Stimulated activated CD8-positive, alpha-beta memory T cell treated with anti-CD3 and anti-CD28 coated beads, Interleukin-12 subunit alpha, Interleukin-12 subunit beta, amount 100 ng/mL, for 4 hours (primary cell): Measurements from ENCODE around the gene DLG2.

Experiments
- DNase-seq: peaks from one replicate; pipeline ENCODE4 v3.0.0-alpha.2; 2020; ENCODE audit warnings: low read depth

The DLG2 gene

DNA sequence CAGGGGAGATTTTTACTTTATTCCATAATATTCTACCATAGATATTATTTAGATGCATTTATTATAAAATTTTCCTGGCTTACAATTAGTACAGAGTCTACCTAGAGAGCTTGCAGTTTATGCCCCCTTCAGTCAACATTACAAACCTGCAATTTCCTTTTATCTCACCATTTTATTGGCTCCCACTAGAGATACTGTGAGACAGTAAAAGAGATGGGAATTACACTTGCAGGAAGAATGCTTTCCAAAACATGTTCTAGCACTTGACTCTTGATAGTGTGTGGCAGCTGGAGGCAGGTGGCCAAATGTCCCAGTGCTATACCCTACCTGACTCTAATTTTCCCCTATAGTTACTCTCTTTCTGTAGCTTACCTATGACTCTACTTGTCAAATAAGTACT lies 863.2 kb downstream of the DLG2 start:
- DNase-seq: no peak

DNA sequence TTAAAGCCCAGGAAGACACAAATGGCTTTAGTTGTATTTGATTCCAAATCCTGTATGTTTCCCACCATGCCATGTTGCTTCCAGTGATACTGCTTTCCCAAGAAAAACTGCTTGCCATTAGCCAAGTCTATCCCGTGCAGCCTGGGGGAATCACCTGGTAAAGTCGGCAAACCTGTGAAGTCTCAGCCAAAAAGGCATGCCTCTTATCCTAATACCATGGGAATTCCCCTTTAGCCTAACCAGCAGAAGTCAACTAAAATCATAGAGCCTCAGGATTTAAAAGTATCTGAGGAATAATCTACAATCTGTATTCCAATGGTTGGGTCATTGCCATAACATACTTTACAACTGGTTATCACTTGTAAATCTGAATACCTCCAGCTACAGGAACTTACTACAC lies 869.4 kb downstream of the DLG2 start:
- no peak for DNase-seq

DNA sequence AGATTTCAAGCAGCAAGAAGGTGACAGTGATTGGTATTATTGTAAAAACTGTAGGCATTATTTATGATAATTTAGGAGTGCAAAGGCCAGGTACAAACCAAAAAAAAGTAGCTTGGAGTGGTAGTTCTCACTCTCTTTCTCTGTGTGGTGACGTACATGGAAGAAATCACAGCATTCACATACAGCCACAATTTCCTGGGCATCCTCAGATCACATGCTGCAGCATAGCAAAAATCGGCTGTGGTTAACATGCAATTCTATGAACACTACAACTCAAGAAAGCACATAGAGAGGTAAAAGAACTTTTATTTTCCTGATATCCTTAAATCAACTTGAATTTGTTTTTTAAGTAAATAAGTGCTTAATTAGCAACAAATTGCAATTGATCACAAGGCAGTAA lies 875.8 kb downstream of the DLG2 start:
- no peak for DNase-seq

DNA sequence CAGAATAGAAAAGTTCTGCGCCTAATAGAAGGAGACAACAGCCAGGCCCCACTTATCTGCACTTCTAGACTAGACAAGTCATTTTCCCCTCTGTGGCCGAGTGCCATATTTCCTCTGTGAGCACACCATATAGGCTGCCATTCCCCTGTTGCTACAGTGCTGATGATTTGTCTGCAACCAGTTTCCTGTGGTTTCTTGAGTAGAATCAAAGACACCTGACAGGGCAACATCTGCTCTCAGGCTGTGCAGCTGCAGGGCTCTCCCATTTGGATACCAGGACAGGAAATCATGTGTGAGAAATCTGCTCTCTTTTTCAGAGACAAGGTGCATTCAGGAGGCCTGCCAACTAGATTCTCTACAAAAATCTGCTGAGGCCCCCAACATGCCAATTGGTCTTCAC lies 879.3 kb downstream of the DLG2 start:
- DNase-seq: no peak

DNA sequence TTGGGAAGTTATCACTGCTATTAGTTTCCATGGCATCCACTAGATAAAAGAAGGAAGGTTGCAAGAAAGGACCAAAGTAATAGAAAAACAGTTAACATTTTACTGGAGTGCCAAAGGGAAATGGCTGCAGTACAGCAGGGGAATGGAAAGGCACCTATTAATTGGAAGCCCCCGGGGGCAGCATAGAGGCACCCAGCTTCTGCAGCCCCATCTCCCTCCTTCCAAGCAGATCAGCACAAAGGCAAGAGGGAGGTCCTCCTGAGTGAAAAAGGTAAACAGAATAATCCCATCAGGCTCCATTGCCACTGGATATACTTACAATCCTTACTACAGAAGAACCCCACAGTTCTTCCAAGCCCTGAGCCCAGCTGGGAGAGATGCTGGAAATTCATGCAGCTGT lies 887.1 kb downstream of the DLG2 start:
- DNase-seq: no peak

DNA sequence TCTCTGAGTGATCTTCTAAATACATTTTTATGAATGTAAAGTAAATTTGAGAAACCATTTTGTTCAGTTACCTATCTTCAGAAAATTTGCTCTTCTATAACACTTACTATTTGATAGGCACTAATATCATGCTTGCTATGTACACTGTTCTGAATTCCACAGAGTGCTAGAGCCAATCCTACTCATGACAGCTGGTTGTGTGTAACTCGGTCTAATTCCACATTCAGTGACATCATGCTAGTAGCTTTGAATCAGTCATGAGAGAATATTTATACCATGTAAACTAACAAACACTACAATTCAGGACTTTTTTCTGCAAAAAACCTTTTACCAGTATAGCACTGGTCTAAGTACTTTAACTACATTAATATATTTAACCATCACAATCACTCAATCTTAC lies 902.9 kb downstream of the DLG2 start:
- no peak for DNase-seq

DNA sequence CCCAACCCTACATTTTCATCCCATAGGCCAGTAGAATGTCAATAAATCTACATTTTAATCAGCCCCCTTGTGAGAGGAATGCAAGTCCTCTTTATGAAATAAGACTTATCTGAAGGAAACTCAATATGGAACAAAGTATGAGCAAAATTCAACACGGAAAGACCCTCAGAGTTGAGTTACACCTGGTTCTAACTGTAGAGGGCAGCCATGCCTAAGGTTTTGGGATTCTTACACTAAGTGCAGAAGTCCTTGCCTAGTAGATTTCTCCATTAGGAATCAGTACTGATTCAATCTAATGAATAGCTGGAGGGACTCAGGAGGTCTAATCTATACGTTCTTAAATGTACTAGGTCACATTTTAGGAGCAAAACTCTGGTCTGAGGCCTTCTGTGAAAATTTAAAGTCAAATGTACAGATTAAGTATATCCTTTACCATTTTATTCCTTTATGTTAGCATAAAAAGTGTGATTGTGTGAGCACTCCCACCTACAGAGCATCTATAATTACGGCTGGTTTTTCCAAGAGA lies 904.5 kb downstream of the DLG2 start:
- no peak for DNase-seq

DNA sequence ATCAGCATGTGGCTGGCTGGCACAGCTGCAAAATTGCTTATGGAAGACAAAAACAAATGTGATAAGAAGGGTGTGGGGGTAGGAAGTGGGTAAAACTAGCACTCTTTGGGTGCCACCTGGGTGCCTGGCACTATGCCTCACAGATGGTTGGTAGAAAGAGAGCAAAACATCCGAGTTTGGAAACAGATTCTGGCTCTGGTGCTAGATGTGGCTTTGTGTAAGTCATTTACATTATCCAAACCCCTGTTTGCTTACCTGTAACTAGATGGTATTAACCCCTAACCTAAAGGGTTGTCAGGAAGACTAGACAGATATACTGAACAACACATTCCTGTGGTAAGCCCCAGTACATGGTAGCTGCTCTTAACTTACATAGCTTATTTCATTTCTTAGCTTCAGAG lies 905.6 kb downstream of the DLG2 start:
- DNase-seq: no peak

DNA sequence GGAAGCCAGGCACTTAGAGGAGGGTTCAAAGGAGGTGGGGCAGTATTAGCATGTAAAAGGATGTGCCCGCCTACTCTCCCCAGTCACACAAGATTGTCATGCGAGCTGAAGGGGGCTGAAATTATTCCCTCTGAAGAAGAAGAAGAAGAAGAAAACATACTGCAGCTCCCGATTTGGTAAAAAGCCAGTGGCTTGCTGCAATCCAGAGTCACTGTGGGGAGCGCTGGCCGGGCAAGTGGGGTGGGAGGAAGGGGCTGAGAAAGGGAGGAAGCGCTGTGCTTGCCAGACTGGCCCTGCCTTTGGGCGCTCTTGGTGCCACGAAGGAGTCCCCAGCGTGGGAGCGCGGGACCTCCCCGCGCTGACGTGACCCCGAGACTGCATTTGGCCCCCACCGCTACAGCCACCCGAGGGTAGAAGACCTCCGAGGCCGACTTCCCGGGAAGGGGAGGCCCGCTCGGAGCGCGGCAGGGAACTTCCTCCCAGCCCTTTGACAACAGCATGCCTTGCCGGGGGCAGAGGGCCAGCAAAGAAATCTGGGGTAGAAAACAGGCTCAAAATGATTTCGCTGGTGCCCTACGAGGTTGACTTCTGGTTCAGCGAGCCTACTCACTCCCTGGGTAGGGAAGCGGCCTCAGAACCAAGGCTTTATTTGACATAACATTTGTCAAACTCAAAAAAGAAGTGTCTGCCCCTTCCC lies 906.3 kb downstream of the DLG2 start:
- no peak for DNase-seq

DNA sequence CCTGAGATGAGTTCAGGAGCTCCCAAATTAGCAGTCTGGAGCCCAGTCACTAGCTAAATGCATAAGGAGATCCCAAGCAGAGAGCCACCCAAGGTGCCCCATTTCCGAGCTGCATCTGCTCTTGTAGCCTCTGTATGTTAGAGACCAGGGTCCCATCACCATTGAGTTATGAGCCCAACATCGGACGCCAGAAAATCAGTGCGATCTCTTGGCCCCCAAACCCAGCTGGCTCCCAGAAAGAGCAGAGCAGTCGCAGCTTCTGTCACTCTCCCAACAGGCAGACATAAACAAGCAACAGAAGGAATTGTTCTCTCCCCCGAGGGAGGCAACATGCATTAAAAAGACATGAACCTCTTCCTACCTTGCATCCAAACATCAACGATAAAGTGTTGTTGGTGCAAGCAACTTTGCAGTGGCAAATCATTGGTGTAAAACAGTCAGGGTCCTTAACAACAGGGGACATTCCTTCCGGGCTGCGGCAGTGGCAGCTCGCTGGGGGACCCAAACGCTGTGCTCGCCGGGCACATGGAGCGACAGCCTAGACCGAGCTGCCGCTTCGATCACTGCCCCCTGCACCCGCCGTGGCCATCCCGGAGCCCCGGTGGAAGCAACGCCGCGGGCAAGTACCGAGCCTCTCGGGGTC lies 907.1 kb downstream of the DLG2 start:
- no peak for DNase-seq

DNA sequence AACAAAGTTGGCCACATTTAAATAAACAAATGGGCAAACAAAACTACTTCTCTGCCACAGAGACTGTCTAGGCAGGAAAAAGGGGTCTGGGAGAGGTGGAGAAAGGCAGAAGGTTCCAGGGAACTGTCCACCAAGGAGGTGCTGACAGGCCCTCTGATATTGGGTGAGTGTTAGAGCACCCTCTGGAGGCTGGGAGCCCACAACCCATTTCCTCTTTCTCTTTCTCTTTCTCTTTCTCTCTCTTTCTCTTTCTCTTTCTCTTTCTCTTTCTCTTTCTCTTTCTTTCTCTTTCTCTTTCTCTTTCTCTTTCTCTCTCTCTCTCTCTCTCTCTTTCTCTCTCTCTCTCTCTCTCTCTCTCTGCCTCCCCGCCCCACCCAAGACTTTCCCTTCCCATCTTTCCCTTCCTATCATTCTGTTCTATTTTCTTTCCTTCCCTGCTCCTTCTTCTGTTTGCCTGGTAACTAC lies 912.8 kb downstream of the DLG2 start:
- DNase-seq: no peak

DNA sequence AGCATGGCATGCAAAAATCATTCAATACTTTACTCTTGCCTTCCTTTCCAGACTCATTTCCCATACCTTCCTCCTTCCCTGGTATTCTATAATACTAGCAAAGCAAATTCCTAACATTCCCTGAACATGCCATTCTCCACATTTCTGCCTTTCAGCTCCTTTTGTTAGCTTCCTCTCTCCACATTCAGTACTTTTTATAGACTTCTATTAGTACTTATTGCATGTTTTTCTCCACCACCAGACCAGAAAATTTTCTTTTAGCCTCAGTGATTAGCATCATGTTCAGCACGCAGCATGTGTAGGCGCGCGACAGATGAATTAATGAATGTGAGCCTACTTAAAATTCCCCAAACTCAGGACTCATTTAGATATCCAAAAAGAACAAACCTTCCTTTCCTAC lies 935.3 kb downstream of the DLG2 start:
- DNase-seq: no peak

DNA sequence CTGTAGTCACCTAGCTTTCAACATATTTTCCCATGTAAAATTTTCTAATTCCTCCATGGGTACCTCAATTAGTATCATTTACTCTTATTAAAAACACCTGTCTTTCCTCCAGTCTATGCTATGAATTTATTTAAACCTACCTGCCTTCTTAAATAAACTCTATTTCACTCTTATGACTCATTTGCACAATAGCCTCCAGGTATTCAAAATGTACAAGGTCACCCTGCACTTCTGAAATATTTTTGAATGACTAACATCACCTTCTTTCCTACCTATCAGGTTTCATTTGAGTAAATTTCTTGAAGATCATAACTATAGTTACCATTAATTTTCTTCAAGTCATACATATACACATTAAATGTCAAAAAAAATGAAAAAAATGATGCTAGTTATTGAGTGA lies 939.7 kb downstream of the DLG2 start:
- DNase-seq: no peak

DNA sequence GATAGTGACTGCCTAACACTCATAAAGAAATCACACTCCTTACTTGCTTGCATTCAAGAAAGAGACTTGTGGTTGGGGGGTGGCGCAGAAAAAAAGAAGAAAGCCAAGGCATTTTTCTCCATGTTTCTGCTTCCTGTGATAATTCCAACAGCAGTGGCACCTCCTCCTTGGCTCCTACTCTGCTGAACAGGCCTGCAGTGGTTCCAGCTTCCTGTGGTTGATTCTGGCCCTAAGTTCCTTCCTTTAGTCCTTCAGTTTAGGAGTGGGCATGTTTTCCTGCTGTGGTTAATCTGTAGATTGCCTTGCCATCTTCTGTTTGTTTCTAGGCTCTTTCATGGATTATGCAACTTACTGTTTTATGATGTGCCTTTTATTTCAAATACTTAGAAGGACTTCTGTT lies 940.4 kb downstream of the DLG2 start:
- no peak for DNase-seq

DNA sequence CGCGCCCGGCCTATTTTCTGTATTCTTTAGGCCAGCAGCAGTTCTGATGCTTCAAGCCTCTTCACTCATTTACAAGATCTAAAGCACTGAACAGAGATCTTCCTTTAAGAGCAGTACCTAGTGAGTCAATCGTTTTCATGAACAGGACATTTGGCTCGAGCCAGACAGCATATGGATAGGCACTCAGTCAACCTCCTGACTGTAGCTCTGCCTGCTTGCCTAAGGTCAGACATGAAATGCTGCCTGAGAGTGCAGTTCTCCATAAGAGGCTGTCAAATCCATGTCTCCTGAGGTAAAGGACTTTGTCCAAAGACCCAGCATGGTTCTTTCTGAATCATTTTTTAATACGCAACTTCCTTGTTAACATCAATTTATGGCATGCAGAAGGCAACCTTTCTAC lies 941.2 kb downstream of the DLG2 start:
- no peak for DNase-seq

DNA sequence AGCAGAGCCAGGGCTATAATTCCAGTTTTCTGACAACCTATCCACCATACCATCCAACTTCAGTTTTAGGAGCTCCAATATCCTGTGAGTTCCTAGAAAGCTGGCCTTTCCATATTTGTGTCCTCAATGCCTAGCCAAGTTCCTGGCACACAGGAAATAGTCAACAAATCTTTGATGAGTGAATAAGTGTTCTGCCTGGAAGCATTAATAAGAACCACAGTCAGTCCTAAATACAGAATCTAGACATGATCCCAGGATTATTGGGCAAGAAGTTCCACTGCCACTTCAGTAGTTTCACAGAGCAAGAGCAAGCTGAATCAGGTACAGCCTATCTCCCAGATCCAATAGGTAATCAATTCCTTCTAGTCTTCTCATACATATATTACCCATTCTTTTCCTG lies 942.0 kb downstream of the DLG2 start:
- no peak for DNase-seq

DNA sequence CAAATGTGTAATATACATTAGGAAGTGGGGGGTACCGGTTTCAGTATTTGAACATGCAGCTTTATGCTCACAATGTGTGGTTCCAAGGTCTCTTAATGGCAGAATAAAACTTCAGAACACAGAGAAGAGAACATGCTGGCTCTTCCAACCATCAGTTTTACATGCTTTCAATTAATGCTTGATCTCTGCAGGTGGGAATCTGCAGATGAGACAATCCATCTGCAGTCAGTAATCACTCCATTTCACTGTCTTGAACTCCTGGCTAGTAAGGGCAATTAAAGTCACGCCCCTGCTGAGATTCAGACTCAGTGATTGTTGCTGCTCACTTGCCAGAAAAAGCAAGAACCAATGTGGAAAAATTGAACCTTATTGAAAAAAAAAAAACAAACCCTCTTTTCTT lies 945.7 kb downstream of the DLG2 start:
- no peak for DNase-seq

DNA sequence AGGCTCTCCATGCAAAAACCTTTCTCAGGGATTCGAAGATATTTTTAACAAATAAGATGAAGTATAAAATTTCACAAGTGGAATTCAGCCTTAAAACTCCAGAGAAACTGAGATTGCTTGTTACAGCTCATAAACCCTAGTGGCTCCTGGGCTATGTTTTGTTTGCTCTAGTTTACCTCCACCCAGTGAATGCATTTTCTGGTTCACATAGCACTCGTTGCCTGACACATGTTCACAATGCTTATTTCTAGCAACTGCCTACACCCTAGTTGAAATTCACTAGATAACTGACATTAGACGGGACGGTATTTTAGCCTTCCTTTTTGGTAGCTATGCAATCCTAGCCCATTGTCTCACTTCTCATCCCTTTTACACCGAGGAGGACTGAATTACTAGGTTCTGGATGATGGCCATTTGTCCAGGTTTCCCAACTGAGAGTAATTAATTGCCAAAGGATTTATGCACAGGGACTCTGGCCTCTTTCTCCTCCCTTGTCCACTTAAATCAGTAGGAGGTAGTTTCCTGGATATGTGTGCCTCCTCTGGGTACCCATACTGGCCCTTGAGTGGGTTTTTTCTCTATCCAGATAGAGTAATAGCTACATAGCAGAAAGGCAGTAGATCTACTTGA lies 951.6 kb downstream of the DLG2 start:
- no peak for DNase-seq

DNA sequence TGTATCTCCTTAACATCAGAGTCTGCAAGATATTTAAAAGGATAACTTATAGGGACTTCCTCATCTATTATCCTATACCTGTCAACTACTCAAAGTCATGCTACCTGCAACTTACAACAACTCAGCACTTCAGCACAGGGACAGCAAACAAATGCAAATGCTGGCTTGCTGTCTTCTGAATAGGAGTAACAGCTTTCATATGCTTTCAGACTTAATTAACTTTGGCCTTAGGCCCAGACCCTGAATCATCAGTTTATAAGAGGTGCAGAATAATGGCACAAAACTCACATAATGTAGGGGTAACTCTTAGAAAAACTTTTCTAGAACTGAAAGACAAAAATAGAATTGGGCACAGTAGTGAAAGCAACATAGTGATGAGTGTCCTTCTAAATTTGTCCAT lies 953.4 kb downstream of the DLG2 start:
- no peak for DNase-seq

DNA sequence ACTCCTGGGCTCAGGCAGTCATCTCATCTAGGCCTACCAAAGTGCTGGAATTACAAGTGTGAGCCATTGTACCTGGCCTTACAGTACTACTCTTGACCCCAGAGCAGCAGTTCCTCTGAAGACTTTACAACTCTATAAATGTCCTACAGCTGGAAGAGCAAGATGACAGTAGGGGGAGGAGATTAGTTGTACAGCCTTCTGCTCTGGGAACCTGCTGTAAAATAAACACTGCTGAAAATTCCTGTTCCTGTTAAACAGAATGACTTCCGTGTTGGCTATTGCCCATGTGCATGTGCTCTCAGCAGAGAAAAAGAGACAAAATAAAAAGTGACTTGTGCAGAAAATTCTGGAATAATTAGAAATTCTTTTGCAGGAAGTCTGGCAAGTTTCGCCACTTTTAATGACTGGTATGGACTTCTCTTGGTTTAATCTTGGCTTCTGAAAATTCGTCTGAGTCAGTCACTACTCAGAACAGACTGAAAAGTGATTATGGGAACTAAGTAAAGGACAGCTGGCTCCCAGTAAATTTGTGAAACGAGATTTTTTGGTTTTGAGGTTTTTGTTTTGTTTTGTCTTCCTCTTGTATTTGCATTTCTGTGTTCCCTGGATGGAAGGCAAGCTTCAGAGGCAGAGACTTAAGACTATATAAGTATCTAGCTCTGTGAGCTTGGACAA lies 955.7 kb downstream of the DLG2 start:
- no peak for DNase-seq

DNA sequence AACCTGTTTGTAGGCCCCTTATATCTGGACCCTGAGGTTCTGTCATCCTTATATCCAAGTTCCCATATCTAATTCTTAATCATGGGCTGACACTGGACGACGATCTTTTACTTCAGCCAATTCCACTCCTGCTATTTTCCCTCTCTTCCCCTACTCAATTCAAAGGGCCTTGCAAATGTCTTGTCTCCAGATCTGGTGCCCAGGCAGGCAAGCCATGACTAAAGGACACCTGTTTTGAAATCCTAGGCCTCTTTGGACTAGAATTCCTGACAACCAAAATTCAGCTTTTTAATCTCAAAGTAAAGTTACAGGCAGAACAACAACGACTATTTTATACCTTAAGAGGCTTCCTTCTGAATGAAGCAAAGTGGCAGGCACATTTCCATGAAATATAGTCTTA lies 963.4 kb downstream of the DLG2 start:
- no peak for DNase-seq

DNA sequence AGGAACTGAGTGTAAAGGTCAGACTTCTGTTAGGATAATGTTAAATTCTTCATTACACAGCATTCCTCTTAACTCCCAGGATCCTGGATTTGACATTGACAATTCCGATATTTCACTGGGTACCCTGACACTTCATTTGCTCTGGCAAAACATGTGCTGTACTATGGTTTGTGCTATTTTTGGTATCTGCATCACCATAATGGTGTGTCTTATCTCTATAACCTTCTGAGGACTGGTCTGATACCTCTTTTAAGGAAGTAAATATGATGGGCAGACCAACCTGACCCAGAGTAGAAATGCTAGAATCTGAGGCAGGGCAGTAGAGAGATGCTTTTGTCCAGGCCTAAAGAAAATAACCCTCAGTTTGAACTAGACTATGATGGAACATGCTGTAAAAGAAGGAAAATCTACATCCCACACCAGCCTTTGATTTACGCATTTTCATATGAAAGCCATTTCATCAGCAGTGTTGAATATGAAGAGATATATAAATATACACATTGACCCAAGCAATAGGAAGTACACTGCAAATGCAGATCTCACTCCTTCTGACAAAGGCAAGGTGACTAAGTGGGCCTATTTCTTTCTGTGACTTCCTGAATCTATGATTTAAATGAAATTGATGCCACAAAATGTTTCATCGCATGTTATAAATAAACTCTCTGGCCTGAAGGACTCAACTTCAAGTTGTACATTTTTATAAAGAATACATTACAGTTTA lies 966.7 kb downstream of the DLG2 start:
- no peak for DNase-seq
